Breast epithelium (tissue), 3 donors: ENCODE results near the gene ZFP69B.

Experiments used
- POLR2AphosphoS5 ChIP-seq, 3 donors: sonication (generic); formaldehyde crosslinking; IDR thresholded peaks; one replicate each; pipeline ENCODE4 v1.6.1; 2017; ENCODE audit warnings: antibody characterized with exemption in 3 of 3
- TF ChIP-seq, protein P1 (sequence below), 3 donors: fragments of 450-650 bp; IDR thresholded peaks; one replicate each; pipeline ENCODE4 v1.5.1; 2016 to 2017; ENCODE audit warnings: antibody characterized with exemption in 3 of 3, mild to moderate bottlenecking in 3 of 3, moderate library complexity in 3 of 3

DNA sequence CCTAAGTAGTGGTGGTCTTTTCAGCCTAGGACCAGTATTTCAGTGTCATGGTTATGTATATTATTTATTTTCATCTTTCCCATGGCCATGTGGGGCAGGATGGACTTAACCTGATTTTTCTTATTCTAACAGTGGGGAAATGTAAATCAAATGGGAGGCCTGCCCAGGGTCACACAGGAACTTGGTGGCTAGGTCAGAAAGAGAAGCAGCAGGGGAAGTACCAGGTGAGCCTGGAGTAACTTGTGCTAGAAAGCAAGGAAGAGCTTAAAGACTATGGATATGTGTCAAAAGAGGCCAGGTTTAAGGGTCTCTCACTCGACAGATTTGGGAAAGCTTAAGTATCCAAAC lies 936 bp downstream of the ZFP69B start:
- TF ChIP-seq, protein P1, sequence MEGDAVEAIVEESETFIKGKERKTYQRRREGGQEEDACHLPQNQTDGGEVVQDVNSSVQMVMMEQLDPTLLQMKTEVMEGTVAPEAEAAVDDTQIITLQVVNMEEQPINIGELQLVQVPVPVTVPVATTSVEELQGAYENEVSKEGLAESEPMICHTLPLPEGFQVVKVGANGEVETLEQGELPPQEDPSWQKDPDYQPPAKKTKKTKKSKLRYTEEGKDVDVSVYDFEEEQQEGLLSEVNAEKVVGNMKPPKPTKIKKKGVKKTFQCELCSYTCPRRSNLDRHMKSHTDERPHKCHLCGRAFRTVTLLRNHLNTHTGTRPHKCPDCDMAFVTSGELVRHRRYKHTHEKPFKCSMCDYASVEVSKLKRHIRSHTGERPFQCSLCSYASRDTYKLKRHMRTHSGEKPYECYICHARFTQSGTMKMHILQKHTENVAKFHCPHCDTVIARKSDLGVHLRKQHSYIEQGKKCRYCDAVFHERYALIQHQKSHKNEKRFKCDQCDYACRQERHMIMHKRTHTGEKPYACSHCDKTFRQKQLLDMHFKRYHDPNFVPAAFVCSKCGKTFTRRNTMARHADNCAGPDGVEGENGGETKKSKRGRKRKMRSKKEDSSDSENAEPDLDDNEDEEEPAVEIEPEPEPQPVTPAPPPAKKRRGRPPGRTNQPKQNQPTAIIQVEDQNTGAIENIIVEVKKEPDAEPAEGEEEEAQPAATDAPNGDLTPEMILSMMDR (IDR thresholded peaks at IDR 0.05): no peak
- TF ChIP-seq POLR2AphosphoS5 (IDR thresholded peaks at IDR 0.05): no peak
